Dedifferentiated amniotic fluid mesenchymal stem cell (primary cell): ENCODE data around the gene VRK3.
"Not testable (repeated sequence)": the region's sequence is repeated elsewhere in the genome, so short reads cannot be mapped to it uniquely, and the experiment has no call there.

Experiments
- DNase-seq: peaks from one replicate; pipeline ENCODE4 v3.0.0-alpha.2; 2016; ENCODE audit errors: extremely low spot score

VRK3 gene

DNA sequence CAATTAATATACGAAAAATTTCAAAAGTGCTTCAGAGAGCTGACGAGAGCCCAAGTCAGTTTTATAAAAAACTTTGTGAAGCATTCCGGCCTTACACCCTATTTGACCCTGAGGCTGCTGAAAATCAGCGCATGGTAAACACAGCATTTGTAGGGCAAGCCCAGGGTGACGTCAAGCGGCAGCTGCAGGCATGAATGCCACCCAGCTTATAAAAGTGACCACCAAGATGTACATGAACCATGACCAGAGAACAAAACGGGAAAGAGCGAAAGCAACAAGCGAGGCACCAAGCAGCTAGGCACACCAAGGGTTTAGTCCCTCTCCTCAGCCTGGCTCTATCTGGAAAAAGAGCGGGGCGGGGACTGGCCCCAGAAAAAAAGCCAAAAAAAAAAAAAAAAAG lies 70.2 kb downstream of the VRK3 start:
- DNase-seq = no peak

DNA sequence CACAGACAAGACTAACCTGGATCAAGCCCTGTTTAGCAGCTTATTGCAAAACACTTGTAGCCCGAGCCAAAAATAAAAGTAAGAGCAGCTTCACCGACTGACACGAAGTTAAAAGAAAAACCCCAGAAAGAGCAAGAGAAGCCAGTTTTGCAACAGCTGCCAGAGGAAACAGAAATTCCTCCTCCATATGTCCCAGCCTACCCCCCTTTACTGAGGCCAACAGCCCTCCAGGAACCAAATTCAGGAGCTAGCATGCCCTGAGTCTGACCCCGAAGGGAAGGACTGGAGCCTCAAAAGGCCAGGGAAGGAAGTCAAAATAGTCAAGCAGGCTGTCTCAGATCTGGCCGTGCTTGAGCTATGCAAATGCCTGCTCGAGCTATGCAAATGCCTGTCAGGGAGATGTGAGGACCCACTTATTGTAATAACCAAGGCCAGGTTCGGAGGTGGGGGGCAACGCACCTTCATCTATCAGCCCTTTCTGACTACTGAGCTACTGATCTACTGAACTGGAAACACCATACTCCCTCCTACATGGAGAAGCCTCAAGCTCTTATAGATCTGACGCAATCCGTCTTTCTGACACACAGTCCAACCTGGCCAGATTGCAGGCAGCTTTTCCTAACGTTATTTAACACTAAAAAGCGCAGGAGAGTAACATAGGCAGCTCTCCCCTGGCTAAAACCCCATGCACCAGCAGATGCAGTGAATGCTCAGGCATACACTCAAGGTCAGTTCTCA lies 70.9 kb downstream of the VRK3 start:
- no peak for DNase-seq

DNA sequence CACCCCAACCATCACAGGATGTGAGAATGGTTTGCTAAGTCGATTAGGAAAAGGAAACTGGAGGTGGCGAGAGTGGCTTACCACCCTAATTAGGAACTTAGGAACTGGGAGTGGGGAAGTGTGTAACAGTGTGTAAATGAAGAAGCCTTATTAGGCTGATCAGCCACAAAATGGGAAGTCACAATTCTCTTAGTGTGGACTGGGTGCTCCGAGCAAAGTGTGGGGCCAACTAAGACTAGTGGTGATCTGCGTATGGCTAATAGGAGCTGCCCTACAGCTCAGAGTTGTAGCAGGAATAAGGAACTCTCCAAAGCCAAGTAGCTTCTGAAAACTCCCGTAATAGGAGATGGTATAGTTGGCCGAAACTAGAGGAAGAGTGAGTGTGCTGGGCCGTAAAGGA lies 71.8 kb downstream of the VRK3 start:
- no peak for DNase-seq

DNA sequence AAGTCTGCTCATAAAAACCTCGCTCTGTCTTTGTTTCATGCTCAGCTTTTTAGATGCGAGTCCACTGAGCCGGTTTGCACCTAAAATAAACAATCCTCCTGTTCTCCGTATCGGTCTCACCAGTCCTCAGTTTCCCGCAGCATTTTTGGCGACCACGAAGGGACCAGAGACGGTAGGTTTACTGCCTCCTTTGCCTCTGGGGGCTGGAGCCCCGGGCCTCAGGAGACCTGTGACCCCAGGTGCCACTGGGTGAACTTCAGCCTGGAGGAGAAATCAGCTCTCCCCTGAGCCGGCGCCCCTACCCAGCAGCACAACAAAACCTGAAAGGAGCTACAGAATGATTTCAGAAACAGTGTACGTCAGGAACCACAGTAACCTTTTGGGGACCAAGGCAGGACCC lies 72.3 kb downstream of the VRK3 start:
- no peak for DNase-seq

DNA sequence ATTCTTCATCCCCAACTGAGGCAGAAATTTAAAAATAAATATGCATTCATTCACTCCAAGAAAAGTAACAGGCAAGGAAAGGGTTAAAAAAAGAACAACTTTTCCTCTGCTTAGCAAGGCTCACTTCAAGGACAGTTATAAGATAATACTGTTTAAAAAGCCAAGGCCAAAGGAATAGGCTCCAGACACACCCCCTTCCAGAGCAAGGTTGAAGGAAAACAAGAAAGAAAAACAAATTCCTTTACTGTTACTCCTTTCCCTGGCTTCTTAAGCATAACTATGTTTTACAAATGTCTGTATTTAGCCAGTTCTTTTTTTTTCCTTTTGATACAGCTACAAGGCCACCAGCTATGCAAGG lies 72.7 kb downstream of the VRK3 start:
- DNase-seq = no peak

DNA sequence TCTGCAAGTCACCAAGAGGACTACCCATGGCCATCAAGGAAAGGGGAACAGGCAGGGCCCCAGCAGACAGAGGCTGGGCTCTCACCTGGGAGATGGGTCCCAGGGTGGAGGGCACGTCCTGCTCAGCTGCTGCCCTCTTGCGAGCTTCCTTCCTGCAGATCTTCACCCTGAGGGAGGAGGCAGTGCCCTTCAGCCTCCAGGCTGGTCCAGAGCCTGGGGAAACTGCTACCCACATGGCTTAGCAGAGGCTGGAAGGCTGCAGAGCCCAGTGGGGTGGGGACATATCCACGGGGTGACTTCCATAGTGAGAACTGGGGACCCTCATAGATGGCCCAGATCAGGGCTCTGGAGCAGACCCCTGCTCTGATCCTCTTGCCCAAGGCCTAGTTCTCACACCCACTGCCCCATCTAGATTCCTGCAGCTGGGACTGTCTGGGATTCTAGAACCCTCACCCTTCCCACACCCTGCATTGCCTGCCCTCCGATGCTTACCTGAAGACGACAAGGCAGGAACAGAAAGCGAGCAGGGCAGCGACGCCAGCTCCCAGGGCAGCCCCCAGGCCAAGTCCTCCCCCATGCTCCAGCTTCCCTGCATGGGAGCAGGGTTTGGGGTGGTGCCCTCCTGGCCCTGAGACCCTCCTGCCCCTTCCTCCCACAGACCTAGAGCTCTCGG lies 73.2 kb downstream of the VRK3 start:
- no peak for DNase-seq

DNA sequence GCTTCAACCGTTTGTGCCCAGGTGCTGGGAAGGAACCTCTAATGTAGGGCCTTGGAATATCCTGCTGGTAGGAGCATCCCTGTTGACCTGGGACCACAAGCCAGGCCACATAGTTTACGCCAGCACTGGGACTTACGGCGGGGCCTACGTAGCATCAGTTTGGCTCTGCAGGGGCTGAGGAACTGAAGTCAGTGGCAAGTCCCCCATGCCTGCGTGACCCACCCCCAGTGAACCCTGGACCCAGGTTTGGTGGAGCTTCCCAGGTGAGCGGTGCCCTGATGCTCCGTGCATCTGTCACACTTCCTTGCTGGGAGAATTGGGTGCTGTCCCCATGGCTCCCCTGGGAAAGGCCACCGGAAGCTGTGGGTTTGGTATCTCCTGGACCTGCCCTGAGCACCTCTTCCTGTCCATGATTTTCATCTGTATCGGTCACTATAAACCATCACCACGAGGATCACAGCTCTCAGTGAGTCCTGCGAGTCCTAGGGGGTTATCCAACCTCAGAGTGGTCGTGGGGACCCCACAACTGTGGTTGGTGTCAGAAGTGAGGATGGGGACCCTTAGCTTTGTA lies 74.1 kb downstream of the VRK3 start:
- DNase-seq = no peak

DNA sequence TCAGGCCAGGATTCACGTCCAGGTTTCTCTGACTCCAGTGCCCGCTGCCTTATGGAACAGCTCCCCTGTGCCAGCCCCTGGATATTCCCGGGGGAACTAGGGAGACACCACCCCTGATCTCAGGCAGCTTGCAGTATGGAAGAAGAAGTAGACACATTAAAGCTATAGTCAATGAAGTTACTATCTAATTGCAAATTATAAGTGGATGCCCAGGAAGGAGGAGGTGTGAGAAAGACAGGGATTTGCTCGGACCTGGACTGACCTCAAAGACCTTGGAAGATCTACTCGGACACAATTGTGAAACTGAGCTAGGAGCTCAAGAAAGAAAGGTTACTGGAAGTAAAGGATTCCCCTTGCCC lies 74.6 kb downstream of the VRK3 start:
- no peak for DNase-seq

DNA sequence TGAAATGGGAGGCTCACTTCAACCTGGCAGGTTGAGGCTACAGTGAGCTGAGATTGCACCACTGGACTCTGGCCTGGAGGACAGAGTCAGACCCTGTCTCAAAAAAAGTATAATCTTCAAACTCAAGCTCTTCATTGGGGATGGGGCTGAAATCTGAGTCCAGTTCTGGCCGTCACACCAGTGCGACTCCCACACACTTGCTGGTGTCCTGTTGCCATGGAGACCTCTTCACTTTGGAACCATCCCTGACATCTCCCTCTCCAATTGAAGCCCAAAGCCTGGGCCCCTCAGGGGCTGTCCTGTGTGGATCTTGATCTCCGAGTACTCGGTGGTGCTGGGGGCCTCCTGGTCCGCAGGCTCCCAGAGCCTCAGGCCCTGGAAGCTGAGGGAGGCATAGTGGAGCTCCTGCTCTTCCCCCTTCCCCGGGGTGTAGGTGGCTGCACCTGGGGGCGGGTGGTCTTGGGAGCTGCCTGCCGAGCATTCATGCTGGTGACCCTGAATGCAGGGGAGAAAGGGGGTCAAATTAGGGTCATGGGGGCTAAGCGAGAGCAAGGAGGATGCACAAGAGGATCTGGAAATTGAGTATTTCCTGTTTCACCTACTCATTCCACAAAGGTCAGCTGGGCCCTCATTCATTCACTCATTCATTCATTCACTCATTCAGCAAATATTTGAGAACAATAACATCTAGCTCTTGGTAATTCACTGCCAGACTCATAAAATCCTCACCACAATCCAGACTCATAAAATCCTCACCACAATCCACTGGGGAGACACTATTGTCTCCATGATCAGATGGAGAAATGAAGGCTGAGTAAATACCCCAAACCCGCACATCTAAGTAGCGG lies 75.2 kb downstream of the VRK3 start:
- DNase-seq = no peak

DNA sequence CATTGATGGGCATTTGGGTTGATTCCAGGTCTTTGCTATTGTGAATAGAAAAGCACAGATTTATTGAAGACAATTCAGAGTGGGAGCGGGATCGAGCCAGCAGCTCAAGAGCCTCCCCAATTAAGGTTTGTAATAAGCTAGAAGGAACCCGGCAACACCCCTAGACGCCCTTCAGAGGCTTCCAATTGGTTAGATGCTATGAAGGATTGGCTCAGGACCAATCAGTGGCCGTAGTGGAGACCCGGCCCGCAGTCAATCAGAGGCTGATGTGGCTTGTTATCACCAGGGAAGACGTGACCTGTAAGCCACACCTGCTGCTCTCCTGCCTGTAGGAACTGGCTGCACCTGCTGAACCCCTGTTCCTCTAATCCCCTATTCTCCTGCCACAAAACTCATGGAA lies 78.8 kb downstream of the VRK3 start:
- no peak for DNase-seq

DNA sequence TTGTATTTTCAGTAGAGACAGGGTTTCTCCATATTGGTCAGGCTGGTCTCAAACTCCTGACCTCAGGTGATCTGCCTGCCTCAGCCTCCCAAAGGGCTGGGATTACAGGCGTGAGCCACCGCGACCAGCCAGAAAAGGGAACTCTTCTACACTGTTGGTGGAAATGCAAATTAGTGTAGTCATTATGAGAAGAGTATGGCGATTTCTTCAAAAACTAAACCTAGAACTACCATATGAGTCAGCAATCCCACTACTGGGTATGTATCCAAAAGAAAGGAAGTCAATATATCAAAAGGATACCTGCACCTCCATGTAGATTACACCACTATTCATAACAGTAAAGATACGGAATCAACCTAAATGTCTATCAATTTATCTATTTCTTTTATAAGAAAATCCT lies 80.6 kb downstream of the VRK3 start:
- DNase-seq = not testable (repeated sequence)

DNA sequence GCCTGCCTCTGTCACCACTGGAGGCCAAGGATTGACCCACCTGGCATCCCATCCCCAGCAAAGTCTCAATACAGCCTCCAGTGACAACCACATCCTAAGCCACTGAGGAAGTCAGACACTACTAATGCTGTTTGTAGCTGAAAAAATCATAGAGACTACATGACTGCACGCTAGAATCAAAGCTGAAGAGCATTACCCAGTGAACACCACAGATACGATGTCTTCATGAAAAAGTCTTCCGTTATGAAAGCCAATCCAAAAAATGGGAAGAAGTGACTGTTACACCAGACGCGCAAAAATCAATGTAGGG lies 84.7 kb downstream of the VRK3 start:
- DNase-seq = no peak

DNA sequence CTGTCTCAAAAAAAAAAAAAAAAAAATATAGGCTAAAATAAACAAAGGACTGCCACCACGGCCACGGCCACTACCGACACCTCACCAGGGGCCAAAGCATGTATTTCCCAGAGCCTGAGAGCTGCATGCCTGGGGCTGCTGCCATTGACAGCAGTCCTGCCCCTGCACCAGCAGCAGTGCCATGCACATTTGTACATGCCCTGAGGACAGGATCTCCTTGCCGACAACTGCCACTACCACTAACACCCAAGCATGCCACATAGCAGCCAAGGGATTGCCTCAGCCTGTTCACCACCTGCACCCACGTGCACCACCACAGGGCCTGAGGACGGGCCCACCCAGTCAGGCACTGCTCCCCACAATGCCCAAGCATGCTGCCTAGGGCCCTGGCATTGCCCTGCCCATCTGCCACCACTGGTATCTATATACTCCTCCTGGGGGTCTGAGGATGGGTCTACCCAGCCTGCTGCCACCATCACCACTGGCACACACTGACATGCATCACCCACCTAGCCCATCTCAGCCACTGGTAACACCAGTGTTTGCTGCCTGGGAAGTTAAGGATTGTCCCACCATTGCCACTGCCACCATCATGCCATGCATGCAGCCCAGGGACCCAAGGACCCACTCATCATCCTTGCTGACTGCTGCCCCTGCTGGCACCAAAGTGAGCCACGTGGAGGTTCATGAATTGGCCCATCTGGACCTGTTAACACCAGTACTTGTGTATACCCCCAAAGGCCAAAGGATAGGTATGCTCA lies 85.3 kb downstream of the VRK3 start:
- DNase-seq = no peak

DNA sequence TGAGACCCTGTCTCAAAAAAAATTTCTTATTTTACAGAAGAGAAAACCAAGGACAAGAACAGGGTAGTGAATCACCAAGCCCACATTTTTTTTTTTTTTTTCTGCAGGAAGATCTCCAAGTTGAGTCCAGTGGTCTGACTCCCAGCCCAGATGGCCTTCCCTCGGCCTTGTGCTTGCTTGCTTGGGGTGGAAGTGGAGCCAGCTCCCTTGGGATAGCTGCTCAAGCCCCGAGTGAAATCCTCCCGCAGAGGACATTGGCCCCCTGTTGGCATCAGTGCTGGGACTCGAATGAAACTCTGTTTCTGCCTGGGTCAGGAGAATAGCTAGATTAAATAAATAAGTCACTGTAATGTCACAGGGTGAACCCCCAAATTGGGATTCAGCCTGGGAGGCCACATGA lies 86.5 kb downstream of the VRK3 start:
- DNase-seq = no peak

DNA sequence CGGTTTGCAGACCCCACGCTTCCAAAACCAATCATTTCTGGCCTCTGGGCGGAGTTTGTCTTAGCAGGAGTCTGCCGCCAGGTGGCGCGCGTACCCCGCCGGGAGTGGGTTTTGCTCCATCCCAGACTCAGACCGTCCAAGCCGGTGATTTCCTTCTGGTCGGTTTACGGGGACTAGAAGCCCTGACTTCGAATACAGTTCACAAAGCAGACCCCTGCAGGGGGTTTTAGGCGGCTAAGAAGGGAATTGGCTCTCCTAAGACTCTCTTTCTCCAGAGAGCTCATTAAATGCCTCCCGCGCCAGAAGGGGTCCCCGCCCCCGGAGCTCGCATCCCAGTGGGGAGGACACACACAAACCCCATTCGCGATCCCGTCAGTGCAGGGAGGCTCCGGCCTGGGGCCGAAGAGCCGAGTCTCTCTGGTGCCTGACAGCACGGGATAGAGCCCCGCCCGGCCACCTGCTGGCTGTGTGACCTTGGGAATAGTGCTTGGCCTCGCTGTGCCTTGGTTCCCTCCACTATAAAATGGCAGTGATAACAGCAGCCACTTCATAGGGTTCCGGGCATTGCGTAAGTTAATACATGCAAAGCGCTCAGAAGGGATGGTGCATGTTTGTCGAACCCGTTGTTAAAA lies 87.3 kb downstream of the VRK3 start:
- peak; percentile 69 for DNase-seq

DNA sequence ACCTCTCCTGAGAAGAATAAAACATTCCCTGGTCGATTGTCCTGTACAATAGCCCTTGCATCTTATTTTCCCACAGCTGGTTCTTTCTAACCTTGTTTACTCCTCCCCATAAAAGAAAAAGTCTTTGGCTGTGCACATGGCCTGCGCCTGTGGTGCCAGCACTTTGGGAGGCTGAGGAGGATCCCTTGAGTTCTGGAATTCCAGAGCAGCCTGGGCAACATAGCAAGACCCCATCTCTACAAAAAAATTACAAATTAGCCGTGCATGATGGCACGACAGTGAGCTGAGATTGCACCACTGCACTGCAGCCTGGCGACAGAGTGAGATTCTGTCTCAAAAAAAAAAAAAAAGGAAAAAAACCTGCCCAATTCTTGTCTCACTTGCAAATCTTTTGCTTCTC lies 88.6 kb downstream of the VRK3 start:
- no peak for DNase-seq

DNA sequence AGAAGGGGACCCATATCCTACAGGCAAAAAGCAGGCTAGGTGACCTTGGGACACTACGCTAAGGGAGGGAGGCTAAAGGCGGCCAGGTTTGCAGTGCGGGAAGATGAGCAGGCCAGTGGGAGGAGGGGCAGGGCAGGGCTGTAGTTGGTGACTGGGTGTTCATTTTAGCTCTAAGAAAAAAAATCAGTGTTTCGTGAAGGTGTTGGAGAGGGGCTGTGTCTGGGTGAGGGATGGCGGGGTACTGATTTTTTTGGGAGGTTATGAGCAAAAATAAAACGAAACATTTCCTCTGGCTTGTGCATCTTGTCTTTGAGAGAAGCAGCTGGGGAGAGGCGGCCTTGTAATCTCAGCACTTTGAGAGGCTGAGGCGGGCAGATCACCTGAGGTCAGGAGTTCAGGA lies 91.5 kb downstream of the VRK3 start:
- DNase-seq = no peak

DNA sequence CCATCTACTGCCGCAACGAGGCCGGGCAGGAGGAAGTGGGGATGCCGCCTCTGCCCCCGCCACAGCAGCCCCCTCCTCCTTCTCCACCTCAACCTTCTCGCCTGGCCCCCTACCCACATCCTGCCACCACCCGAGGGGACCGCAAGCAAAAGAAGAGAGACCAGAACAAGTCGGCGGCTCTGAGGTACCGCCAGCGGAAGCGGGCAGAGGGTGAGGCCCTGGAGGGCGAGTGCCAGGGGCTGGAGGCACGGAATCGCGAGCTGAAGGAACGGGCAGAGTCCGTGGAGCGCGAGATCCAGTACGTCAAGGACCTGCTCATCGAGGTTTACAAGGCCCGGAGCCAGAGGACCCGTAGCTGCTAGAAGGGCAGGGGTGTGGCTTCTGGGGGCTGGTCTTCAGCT lies 92.4 kb downstream of the VRK3 start:
- DNase-seq = no peak

DNA sequence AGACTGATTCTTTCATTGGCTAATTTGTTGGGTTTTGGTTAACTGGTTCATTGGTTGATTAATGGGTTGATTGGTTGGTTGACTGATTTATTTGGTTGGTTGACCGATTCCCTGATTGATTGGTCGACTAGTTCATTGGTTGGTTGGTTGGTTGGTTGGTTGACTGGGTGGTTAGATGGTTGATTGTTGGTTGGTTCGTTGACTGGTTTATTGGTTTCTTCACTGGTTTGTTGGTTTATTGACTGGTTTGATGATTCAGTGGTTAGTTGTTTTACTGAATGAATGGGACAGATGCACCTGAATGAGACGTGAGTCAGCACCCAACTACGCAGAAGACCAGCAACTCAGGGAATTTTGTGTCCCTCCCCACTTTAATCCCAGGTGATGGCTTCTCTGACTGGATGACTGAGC lies 93.1 kb downstream of the VRK3 start:
- no peak for DNase-seq

DNA sequence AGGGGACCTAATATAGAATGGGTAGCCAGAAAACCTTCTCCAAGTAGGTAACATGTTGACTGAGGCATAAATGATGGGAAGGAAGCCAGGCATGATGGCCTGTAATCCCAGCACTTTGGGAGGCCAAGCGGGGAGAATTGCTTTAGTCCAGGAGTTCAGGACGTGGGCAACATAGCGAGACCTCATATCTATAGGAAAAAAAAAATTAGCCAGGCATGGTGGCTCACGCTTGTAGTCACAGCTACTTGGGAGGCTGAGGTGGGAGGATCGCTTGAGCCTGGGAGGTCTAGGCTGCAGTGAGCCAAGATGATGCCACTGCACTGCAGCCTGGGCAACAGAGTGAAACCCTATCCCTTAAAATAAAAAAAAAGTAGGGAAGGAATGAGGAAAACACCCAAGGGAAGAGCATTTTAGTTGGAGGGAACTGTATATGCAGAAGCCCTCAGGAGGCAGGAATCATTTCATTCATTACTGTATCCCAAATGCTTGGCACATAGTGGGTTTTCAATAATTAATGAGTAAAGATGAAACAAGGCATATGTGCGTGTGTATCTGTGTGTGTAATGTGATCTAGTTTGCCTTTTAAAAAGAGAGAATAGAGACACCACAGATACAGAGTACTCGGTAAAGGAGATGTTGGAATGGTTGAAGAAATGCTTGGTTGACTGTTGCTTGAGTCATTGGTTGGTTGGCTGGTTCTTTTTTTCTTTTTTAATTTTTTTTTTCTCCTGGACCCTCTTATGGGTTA lies 93.7 kb downstream of the VRK3 start:
- no peak for DNase-seq

DNA sequence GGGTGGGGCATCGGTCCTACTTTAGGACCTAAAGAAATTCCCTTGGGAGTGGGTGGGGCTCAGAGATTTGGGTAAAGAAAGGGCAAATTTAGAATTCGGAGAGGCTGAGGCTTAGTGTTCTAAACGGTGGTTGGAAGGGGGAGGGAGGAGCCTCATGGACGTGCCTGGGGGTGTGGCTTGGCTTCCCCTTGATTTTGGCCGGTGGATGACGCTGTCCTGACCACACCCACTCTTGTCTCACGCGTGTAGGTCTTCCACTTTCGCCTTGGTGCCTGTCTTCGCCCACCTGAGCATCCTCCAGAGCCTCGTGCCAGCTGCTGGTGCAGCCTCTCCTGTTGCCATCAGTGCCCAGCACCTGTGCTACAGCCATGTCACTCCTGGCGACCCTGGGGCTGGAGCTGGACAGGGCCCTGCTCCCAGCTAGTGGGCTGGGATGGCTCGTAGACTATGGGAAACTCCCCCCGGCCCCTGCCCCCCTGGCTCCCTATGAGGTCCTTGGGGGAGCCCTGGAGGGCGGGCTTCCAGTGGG lies 94.6 kb downstream of the VRK3 start:
- DNase-seq = no peak
